Fibroblast of pulmonary artery (primary cell): ENCODE data around the gene MAP2K1.
"Not testable (repeated sequence)": the region's sequence is repeated elsewhere in the genome, so short reads cannot be mapped to it uniquely, and the experiment has no call there.

Experiments used
- DNase-seq: peaks from one replicate; pipeline ENCODE4 v3.0.0-alpha.2; 2010; ENCODE audit warnings: low read depth
- H3K4me3 ChIP-seq: replicated peaks from 2 replicates; pipeline ENCODE4 v1.5.1; 2011; ENCODE audit warnings: low read depth, mild to moderate bottlenecking, control low read depth, low read length, moderate library complexity
- CTCF ChIP-seq: IDR thresholded peaks from 2 replicates; pipeline ENCODE4 v1.5.1; 2011; ENCODE audit warnings: mild to moderate bottlenecking, control low read depth, low read length, inconsistent platforms; ENCODE audit errors: missing control alignments

The MAP2K1 gene

GRCh38 chr15:66452420-66452819, 65.7 kb downstream of the MAP2K1 start:
- no peak overlapping the region for H3K4me3 ChIP-seq
- no peak for TF ChIP-seq CTCF
- no peak for DNase-seq

- H3K4me3 ChIP-seq = no peak overlapping the region
- no peak for TF ChIP-seq CTCF
- DNase-seq = no peak
Measured at GRCh38 chr15:66452971-66453580, 66.4 kb downstream of the MAP2K1 start.

- TF ChIP-seq CTCF = no peak
- DNase-seq = peak; percentile 37
Measured at GRCh38 chr15:66454143-66454542, 67.4 kb downstream of the MAP2K1 start.

GRCh38 chr15:66456211-66456610, 69.5 kb downstream of the MAP2K1 start:
- no peak for TF ChIP-seq CTCF
- DNase-seq = no peak
- H3K4me3 ChIP-seq = no peak overlapping the region

More at GRCh38 chr15:66454143-66454542, 67.4 kb downstream of the MAP2K1 start:
- no peak overlapping the region for H3K4me3 ChIP-seq

- H3K4me3 ChIP-seq = no peak overlapping the region
- no peak for DNase-seq
- no peak for TF ChIP-seq CTCF
Measured at GRCh38 chr15:66459818-66460615, 73.3 kb downstream of the MAP2K1 start.

GRCh38 chr15:66461294-66461693, 74.6 kb downstream of the MAP2K1 start:
- not testable (repeated sequence) for H3K4me3 ChIP-seq, DNase-seq

- no peak for TF ChIP-seq CTCF
- no peak overlapping the region for H3K4me3 ChIP-seq
- no peak for DNase-seq
Measured at GRCh38 chr15:66461917-66462316, 75.2 kb downstream of the MAP2K1 start.
